ENCODE data around the gene DUSP22. TPM values are rescaled to one million over a fixed set of nuclear protein-coding genes. Genes with fewer than 3 reads are reported as not detected.

Gene DUSP22
- total and polyA plus RNA-seq, 2 experiments from 2014 or later, result 24.2 to 26.3 TPM

- no peak overlapping the region for H2AFZ ChIP-seq
- WGBS (ENCODE audit: low lambda C conversion rate, missing lambda C conversion rate), result 92% methylated on average over 8 of the region's 8 CpGs
Measured at GRCh38 chr6:254016-254415, 38.3 kb upstream of the DUSP22 start.

GRCh38 chr6:255041-255750 is 37.1 kb upstream of the DUSP22 start:
- no peaks in the 10 kb centered on the region for H4K20me1 ChIP-seq (ENCODE audit: insufficient read depth, poor library complexity, severe bottlenecking)
- TF ChIP-seq CTCF (IDR thresholded peaks at IDR 0.05; ENCODE audit: poor library complexity), result no peak
- H3K27ac ChIP-seq, result no peak overlapping the region
- no peak for DNase-seq (ENCODE audit: low spot score)
- H3K9me3 ChIP-seq (ENCODE audit: low read depth), result no peaks in the 10 kb centered on the region
- H3K4me3 ChIP-seq, result no peak overlapping the region
- H3K36me3 ChIP-seq (replicated peaks; ENCODE audit: insufficient read depth, low read depth), result no peaks in the 10 kb centered on the region
- no peaks in the 10 kb centered on the region for H3K79me2 ChIP-seq
- 93% methylated on average over 9 of the region's 9 CpGs for WGBS (ENCODE audit: low lambda C conversion rate, missing lambda C conversion rate)
- peaks cover 2% of the 10 kb centered on the region for H3K27me3 ChIP-seq
- H3K4me1 ChIP-seq (ENCODE audit: insufficient read depth), result no peaks in the 10 kb centered on the region
- H3K4me2 ChIP-seq, result no peak overlapping the region
- no peaks in the 10 kb centered on the region for H3K9me2 ChIP-seq (replicated peaks; ENCODE audit: insufficient read depth)
- no peak overlapping the region for H2AFZ ChIP-seq

More at GRCh38 chr6:254016-254415, 38.3 kb upstream of the DUSP22 start:
- TF ChIP-seq EZH2phosphoT487 (IDR thresholded peaks at IDR 0.05; ENCODE audit: low read depth, severe bottlenecking, unreplicated experiment) (no peak), EZH2 (IDR thresholded peaks at IDR 0.05; ENCODE audit: borderline replicate concordance) (no peak), CTCF (IDR thresholded peaks at IDR 0.05; ENCODE audit: poor library complexity) (no peak)
- Histone ChIP-seq H3K79me2 (no peaks in the 10 kb centered on the region), H3K27ac (no peak overlapping the region), H3K4me2 (no peak overlapping the region), H3K27me3 (peaks cover 2% of the 10 kb centered on the region), H3K36me3 (replicated peaks; ENCODE audit: insufficient read depth, low read depth) (no peaks in the 10 kb centered on the region), H3K9me2 (replicated peaks; ENCODE audit: insufficient read depth) (no peaks in the 10 kb centered on the region), H4K20me1 (ENCODE audit: insufficient read depth, poor library complexity, severe bottlenecking) (no peaks in the 10 kb centered on the region), H3K4me3 (no peak overlapping the region), H3K4me1 (ENCODE audit: insufficient read depth) (no peaks in the 10 kb centered on the region), H3K9me3 (ENCODE audit: low read depth) (no peaks in the 10 kb centered on the region)
- no peak for DNase-seq (ENCODE audit: low spot score)

- Histone ChIP-seq H3K4me2 (no peak overlapping the region), H3K4me3 (no peak overlapping the region), H3K4me1 (ENCODE audit: insufficient read depth) (no peaks in the 10 kb centered on the region), H3K27me3 (peaks cover 5% of the 10 kb centered on the region), H3K79me2 (no peaks in the 10 kb centered on the region), H4K20me1 (ENCODE audit: insufficient read depth, poor library complexity, severe bottlenecking) (no peaks in the 10 kb centered on the region), H3K36me3 (replicated peaks; ENCODE audit: insufficient read depth, low read depth) (no peaks in the 10 kb centered on the region), H3K9me3 (ENCODE audit: low read depth) (no peaks in the 10 kb centered on the region), H3K27ac (no peak overlapping the region), H3K9me2 (replicated peaks; ENCODE audit: insufficient read depth) (no peaks in the 10 kb centered on the region), H2AFZ (no peak overlapping the region)
- WGBS (ENCODE audit: low lambda C conversion rate, missing lambda C conversion rate), result 96% methylated on average over 8 of the region's 8 CpGs
- DNase-seq (ENCODE audit: low spot score), result no peak
- TF ChIP-seq CTCF (IDR thresholded peaks at IDR 0.05; ENCODE audit: poor library complexity), result no peak
- TF ChIP-seq EZH2 (IDR thresholded peaks at IDR 0.05; ENCODE audit: borderline replicate concordance), result no peak
- no peak for TF ChIP-seq EZH2phosphoT487 (IDR thresholded peaks at IDR 0.05; ENCODE audit: low read depth, severe bottlenecking, unreplicated experiment)
Measured at GRCh38 chr6:255751-256083, 36.6 kb upstream of the DUSP22 start.

Measured in hepatocyte (in vitro differentiated cells).